SH-SY5Y (cell line): Measurements from ENCODE around the gene SKAP1.

Source experiments
- GATA2 ChIP-seq: IDR thresholded peaks from 2 replicates; pipeline ENCODE4 v1.6.1; 2011; ENCODE audit warnings: mild to moderate bottlenecking, low read depth, low read length
- GATA3 ChIP-seq: IDR thresholded peaks from 2 replicates; pipeline ENCODE4 v1.6.1; 2011; ENCODE audit warnings: low read depth, mild to moderate bottlenecking, low read length, moderate library complexity

- TF ChIP-seq GATA2 = no peak
- no peak for TF ChIP-seq GATA3
Observed at GRCh38 chr17:48259694-48260291, 170.2 kb downstream of the SKAP1 start.
